ENCODE data around the gene C9orf152.
A peak's percentile ranks its signal among the peaks of the same experiment; 100 is the strongest.

The C9orf152 gene

DNA sequence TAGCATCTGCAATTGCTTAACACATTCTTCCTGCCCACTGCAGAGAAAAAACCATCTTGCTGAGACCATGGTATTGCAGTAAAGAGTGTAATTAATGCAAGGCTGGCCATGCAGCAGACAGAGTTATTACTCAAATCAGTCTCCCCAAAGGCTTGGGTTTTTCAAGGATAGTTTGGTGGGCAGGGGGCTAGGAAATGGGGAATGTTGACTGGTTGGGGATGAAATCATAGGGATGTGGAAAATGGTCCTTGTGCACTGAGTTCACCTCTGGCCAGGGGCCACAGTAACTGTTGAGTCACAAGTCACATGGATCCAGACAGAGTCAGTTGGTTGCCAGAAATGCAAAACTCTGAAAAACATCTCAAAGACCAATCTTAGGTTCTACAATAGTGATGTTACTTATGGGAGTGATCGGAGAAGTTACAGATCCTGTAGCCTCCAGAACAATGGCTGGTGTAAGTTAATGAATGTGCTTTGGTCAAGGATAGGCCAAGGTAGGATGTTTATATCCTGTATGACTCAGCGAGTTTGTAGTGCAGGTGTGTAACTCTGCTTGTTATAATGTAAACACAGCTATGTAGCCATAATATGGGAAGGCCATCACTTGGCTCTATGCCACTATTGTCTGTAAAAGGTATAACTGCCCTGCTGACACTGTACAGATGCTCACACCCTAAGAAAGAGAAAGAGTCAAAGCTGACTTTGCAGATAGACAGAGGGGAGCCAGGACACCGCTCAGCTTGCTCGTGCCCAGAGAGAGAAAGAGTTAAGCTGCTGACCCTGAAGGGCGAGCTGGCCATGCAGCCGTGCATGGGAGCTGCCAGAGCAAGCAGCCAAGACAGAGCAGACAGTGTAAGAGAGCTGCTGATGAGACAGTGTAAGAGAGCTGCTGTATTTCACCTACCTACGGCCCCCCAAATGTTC lies 27.2 kb downstream of the C9orf152 start:
- peak; percentile 45 for DNase-seq (ENCODE audit: low read depth)

DNA sequence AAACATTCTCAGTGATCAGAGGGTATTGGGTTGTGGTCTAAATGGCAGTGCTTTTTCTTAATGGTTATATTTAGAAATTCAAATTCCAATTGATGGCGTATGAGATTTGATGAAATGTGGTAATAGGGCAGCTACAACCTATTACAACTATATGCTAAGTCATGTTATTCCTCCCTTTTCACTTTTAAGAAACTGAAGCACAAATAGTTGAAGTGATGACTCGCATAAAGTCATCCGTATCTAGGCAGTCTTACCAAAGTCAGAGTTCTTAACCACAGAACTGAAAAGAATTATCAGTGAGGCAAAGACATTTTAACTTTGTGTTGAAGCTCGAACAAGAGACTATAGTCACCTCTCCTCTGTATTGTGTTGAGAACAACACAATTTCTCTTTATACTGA lies 28.2 kb downstream of the C9orf152 start:
- DNase-seq (ENCODE audit: low read depth), result peak; percentile 25

DNA sequence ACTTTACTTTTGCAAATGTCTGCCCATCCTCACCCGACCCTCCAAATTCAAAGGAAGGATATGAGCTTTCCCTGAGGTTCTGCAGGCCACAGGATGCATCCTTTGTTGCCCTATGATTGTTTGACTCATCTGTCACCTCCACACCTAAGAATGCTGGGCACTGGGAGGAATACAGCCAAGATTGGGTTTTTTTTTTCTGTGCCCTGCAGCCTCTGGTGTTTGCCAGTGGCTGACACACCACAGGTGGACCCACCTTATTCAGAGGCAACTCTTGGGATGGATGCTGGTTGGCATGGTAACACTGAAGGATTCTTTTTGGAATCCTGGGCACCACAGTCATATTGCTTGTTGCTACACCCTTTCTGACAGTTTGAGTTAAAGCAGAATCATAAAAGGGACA lies 29.7 kb downstream of the C9orf152 start:
- DNase-seq (ENCODE audit: low read depth), result no peak

DNA sequence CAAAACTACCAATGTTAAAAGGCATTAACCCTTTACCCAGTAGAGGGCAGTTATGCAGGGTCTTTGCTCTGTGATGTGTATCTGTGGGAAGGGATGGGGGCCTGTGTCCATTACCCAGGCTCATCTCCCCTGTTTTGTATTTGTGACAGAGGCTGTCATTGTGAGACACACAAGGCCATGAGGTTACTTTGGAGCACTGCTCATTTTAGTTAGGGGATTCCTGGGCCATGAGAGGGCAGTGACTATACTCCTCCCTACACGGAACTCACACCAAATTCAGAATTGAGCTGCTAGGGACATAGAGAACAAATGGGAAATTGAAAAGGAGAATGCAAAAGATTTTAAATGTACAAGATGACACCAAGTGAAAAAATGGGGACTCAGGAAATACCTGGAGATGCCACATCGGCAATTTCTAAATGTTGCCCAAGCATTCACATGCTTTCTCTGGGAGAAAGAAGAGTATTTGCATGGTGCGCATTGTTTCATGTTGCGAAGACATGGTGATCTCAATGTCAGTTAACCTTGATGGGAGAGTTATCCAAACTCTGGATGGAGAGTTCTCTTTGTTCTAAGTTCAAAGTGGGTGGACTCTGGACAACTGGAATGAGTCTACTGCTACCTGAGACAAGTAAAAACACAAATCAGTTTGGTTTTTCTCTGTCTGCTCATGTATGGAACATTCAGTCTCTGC lies 32.5 kb downstream of the C9orf152 start:
- DNase-seq (ENCODE audit: low read depth), result no peak

DNA sequence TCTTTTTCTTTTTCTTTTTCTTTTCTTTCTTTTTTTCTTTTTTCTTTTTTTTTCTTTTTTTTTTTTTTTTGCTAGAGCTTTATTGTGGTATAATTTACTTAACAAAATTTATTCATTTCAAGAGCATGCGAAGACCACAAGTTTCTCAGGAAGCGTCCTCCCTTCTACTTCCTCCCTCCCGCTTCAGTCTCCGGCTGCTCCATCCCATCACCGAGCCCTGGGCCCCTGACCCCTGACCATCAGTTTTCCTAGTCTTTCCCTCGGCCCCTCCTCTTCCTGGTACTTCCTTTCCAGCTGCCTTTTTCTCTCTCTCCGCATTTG lies 34.7 kb downstream of the C9orf152 start:
- no peak for DNase-seq (ENCODE audit: low read depth)

DNA sequence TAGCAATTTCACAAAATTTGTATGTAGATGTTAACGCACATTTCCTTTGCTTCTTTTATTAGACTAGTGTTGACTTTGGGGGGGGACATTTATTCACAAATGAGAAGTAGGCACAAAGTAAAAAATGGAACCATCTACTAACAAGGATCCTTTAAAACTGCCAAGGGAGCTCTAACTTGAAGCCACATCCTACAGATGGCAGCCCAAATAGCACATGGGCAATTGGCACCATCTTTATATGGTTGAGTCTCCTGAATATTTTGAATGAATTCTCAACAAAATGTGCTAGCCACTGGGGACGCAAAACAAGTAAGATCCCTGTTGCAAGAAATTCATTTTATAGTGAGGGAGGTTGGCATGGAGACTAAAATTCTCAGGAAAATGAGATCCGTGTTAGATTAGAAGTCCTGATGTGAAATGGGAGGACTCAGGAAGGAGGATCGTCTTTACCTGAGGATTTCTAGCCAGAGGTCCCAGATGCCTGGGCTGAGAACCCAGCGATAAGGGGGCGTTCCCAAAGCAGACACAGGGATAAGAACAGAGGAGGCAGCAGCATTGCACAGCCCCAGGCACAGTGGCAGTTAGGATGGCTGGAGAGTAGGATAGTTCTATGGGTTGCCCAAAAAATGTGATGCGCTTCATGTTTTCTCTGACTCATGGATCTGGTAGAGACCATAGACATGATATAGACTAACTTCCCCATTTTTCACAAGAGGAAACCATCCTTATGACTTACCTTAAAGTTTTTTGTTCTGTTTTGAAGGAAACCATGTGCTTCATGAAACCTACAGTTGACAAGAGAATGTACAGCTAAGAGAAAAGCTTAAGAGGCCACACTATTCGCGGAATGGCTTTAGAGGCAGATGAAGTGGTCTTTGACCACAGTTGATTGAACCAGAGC lies 37.4 kb downstream of the C9orf152 start:
- DNase-seq (ENCODE audit: low read depth), result no peak

DNA sequence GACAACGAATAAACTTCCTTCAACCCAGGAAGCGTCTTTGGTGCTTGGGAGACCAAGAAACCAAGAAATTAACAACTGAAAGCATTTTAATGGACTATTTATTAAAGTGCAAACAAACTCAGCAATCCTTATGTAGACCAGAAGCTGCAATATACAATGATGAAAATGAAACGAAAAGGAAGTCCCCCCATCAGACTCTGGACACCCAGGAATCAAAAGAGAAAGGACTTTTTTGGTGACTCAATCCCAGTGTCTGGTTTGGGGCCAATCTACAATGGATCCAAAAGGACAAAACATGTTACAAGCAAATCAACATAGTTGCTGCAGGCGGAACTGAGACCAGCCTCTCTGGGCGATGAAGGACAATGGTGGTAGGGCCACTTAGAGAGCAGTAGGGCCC lies 39.5 kb downstream of the C9orf152 start:
- DNase-seq (ENCODE audit: low read depth), result no peak

DNA sequence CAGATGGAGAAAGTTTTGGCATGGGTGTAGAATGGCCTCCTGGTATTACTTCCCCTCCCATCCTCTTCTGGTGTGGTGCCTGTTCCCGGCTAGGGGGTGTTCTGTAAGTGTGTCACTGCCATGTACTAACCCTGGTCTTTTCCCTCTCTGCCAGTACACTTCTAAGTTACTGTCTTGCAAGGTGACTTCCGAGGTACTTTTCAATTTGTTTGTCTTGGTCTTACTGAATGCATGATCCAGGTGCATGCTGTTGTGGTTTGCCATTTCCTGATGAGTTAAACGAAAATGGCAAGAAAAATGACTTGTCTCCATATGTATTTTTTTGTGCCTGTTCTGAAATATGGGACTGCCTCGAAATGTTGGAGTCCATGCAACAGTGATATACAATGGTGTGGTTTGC lies 46.0 kb downstream of the C9orf152 start:
- DNase-seq (ENCODE audit: low read depth), result no peak

DNA sequence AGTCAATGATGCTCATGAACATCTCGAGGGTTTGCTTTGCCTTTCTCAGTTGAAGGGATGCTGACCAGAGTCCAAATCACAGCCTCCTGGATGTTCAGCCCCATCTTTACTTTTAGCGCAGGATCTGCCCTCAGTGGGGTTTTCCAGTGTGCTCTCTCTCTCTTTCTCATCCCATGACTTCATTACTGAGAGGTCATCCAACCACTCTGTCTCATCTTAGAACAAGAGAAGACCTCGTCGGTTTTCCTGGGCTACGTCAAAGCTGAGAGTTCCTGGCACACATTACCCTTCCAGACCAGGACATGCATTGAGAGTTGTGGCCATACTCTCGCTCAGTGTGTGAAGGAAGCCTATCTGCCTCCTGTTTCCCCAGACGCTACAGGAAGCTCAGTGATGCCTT lies 47.3 kb downstream of the C9orf152 start:
- no peak for DNase-seq (ENCODE audit: low read depth)

DNA sequence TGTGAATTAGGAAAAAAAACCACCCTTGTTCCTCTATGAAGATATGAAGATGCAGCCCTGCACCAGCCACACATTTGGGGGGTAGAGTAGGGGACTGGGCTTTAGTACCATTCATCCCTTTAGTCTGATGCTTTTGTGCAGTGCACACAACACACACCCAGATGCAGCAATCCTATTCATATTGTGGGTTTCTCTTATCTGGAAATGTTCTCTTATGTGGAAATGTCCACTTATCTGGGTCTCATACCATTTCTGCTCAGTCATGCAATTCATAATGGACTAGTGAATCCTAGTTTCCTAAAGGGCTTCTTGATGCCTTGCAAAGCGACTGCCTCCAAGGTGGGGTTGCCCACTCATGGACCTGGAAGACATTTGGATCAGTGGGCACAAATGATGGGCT lies 47.8 kb downstream of the C9orf152 start:
- DNase-seq (ENCODE audit: low read depth), result no peak

DNA sequence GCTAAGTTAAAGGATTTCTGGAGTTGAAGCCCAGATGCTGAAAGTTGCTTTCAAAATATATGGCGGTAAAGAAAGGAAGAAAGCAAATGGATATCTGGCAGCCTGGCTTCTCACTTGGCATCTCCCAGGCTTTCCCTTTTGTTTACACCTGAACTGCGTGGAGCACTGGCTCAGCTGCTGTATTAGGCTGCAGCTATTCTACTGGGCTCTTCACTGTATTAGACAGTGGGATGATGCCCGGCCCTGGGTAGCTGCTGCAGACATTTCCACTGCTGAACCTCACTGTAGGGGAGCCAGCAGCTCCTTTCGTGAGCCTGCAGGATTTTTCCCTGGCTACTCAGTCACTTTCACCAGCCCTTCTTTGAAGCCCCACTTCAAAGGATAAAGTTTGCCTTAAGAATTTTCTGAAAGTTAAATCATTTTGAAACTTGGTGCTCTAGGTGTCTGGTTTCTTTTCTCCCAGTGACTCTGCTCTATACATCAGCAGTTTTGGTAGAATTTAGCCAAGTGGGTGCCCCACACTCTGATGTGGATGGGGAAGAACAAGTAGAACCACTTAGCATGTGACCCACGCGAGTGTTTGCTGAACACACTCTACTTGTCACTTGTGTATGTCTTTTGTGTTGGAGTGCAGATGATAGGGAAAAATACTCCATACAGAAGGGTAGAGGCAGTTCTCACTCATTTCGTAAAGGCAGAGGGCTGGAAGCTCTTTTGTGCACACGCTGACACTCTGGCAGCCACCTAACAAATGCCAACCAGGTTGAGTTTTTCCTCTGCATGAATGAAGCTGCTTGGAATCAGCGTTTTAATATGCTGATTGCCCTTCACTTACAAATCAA lies 49.9 kb downstream of the C9orf152 start:
- DNase-seq (ENCODE audit: low read depth), result no peak

DNA sequence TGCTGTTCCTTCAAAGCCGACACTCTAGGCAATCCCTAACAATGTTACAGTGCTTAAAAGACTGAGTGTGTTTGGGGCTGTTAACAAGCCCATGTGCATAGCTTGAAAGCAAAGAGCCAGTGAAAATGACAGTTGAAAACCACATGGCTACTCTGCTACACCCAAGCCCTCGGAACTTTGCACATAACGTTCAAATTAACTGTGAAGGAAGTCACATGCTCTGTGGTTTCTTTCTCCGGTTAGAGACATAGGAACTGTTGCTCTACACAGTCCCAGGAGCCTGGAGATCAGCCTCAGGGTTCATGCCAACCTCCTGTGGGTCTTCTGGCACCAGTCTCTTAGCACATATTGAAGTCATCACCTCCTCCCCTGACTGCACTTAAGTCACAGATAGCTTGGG lies 51.1 kb downstream of the C9orf152 start:
- DNase-seq (ENCODE audit: low read depth), result peak; percentile 87

DNA sequence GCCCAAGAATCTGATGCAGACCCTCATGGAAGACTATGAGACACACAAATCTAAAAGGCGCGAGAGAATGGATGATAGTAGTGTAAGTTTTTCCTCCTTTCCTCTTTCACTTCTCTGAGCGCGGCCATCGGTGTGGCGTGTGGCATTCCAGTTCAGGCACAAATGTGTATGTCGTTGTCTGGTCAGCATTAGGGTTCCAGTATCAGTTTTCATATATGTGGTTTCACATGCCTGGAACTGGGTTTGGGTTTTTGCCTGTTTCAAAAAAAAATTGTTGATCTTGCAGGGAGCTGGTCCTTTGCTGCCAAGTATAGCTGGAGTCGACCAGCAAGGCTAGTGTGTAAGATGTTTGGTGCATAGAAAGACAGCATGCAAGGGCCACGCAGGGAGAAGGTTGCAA lies 51.5 kb downstream of the C9orf152 start:
- DNase-seq (ENCODE audit: low read depth), result no peak

DNA sequence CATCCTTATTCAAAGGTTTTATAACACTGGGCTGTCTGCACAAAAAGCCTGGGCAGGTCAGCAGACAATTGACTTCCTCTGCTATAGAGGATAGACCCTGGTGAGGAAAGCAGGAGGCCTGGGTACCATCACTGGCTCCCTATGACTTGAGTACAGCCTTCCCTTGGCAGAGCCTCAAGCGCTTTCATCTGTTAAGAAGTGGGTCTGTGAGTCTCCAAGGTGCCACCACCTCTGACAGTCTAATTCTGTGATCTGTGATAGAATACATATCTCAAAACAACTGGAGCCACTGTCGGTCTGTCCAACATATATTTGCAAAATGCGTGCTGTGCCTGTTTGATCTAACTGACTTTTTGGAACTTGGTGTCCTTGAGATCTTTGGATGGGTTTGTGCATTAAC lies 52.2 kb downstream of the C9orf152 start:
- no peak for DNase-seq (ENCODE audit: low read depth)

DNA sequence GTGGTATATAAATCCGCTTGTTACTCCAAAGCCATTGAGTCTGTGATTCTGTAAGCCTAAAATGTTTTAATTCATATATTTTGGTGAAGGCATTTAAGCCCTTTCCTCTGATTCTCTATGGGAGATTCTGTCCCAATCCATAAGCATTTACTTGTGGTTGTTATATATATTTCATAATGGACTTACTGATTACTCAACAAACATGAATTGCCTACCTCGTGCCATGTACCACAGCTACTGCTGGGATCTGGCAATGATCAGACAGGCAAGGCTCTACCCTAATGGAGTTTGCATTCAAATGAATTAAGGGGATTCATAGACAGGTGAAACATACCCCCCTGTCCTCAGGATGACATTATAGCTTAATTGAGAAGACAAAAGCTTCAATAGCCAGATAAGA lies 54.5 kb downstream of the C9orf152 start:
- no peak for DNase-seq (ENCODE audit: low read depth)

DNA sequence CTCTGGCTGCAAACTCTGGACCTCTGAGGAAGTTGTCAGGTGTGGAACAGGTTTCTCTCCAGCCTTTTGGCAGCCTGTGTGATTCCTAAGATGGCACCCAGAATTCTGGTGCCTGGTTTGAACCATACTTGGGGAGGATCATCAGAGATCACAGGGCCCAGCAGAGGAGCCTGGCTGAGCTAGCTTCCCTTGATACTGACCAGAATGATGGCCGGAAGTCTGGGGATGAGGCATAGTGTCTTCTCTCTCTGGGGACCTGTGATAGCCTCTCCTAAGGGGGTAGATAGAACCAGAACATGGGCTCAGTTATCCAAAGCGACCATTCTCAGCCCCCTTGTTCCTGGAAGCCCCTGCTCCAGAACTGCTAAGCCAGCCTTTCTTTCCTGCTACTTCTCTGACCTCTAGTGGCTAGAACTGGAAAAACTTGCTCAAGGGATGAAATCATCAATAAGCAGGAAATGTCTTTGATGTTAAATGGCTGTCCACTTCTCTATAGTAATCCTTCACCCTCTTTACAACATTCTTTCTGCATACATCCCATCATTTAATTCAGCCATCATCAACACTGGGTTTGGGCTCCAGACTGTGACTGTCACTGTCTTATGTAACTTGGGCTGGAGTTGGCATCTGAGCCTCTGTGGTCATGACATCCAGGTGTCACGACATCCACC lies 55.1 kb downstream of the C9orf152 start:
- no peak for DNase-seq (ENCODE audit: low read depth)

Data from GM04504 (cell line).